H1 (cell line): ENCODE measurements around the gene NAV3. TPM values are rescaled to one million over a fixed set of nuclear protein-coding genes. Genes with fewer than 3 reads are reported as not detected.

Source experiments
- CTCF ChIA-PET: fragments of 300-600 bp; sonication (Branson Sonifier 250); formaldehyde crosslinking; loops from one replicate; lab custom pipeline; 2021; ENCODE audit not compliant: partially characterized antibody; lab: Charles Lee
- POLR2A ChIA-PET: fragments of 300-600 bp; sonication (Branson Sonifier 250); formaldehyde crosslinking; loops from one replicate; lab custom pipeline; 2021; ENCODE audit warnings: inconsistent platforms; ENCODE audit not compliant: partially characterized antibody; lab: Charles Lee
- DNase-seq, 2 experiments: peaks; one replicate each; pipeline versions ENCODE4 v3.0.0 to v3.0.0-alpha.2; 2010 to 2022; ENCODE audit warnings: low spot score in 2 of 2, low read depth in 1 of 2, mixed read lengths in 1 of 2
- FAIRE-seq: peaks from 2 replicates; lab custom pipeline; 2011; peaks lifted over from hg19 to GRCh38; lab: Jason Lieb, UNC
- H2AFZ ChIP-seq: 2 replicates; pipeline ENCODE4 v1.8.1; 2012; ENCODE audit warnings: low read length, inconsistent platforms
- H2AK5ac ChIP-seq: 2 replicates; pipeline ENCODE4 v1.6.1; 2013; ENCODE audit warnings: low read depth, low read length
- H2BK120ac ChIP-seq: replicated peaks from 2 replicates; pipeline ENCODE3; 2013; ENCODE audit warnings: low read depth, low read length, inconsistent platforms
- H2BK12ac ChIP-seq: 2 replicates; pipeline ENCODE4 v1.6.1; 2013; ENCODE audit warnings: low read depth, low read length
- H2BK15ac ChIP-seq: 2 replicates; pipeline ENCODE4 v1.6.1; 2013; ENCODE audit warnings: low read length
- H2BK20ac ChIP-seq: 2 replicates; pipeline ENCODE4 v1.6.1; 2013; ENCODE audit warnings: low read length
- H2BK5ac ChIP-seq: 2 replicates; pipeline ENCODE4 v1.6.1; 2013; ENCODE audit warnings: low read depth, low read length
- H3K14ac ChIP-seq: 2 replicates; pipeline ENCODE4 v1.6.1; 2013; ENCODE audit warnings: inconsistent platforms; ENCODE audit not compliant: insufficient read length
- H3K18ac ChIP-seq: 2 replicates; pipeline ENCODE4 v1.6.1; 2013; ENCODE audit warnings: low read length; ENCODE audit errors: extremely low read depth
- H3K23ac ChIP-seq: 2 replicates; pipeline ENCODE4 v1.6.1; 2013; ENCODE audit warnings: inconsistent platforms; ENCODE audit not compliant: insufficient read length
- H3K23me2 ChIP-seq: 2 replicates; pipeline ENCODE4 v1.6.1; 2013; ENCODE audit warnings: low read depth, low read length
- H3K27ac ChIP-seq: 2 replicates; pipeline ENCODE4 v1.6.1; 2011; ENCODE audit warnings: low read depth, low read length, inconsistent platforms
- H3K27me3 ChIP-seq, 4 experiments: replicated peaks in 1 of 4; 1 replicate in 1 of 4; 2 replicates in 3 of 4; pipeline versions ENCODE4 v1.6.1 to v1.8.1; 2011 to 2013; ENCODE audit warnings: low read length in 3 of 4, mild to moderate bottlenecking in 3 of 4, inconsistent platforms in 2 of 4, mixed read lengths in 2 of 4, moderate library complexity in 1 of 4; ENCODE audit not compliant: control insufficient read depth in 3 of 4, insufficient read depth in 3 of 4; ENCODE audit errors: extremely low read depth in 1 of 4
- H3K36me3 ChIP-seq, 4 experiments: 2 replicates each; pipeline versions ENCODE4 v1.6.1 to v1.8.1; 2011 to 2013; ENCODE audit warnings: mild to moderate bottlenecking in 4 of 4, low read length in 3 of 4, moderate library complexity in 2 of 4, control low read depth in 1 of 4, inconsistent platforms in 1 of 4; ENCODE audit not compliant: insufficient read depth in 4 of 4, control insufficient read depth in 2 of 4
- H3K4ac ChIP-seq: replicated peaks from 2 replicates; pipeline ENCODE3; 2013; ENCODE audit warnings: low read length, low read depth, mixed read lengths, inconsistent platforms; ENCODE audit not compliant: insufficient read length
- H3K4me1 ChIP-seq, 4 experiments: replicated peaks in 1 of 4; 1 replicate in 1 of 4; 2 replicates in 3 of 4; pipeline versions ENCODE4 v1.6.1 to v1.8.1; 2011 to 2013; ENCODE audit warnings: low read length in 3 of 4, inconsistent platforms in 2 of 4, mixed read lengths in 1 of 4; ENCODE audit not compliant: insufficient read depth in 4 of 4, control insufficient read depth in 3 of 4
- H3K4me2 ChIP-seq, 2 experiments: 2 replicates each; pipeline versions ENCODE4 v1.6.1 to v1.8.1; 2011 to 2013; ENCODE audit warnings: low read depth in 2 of 2, low read length in 2 of 2, control low read depth in 1 of 2, inconsistent platforms in 1 of 2, mild to moderate bottlenecking in 1 of 2; ENCODE audit not compliant: insufficient read depth in 1 of 2
- H3K4me3 ChIP-seq, 4 experiments: fragments of 200-600, 300-600 bp in 1 of 4; sonication (generic), shearing (Covaris generic), sonication (Bioruptor Twin) in 1 of 4; 2 replicates each; pipeline versions ENCODE4 v1.5.1 to v1.8.1; 2011 to 2016; ENCODE audit warnings: low read length in 4 of 4, low read depth in 3 of 4, control low read depth in 2 of 4, inconsistent platforms in 2 of 4, mild to moderate bottlenecking in 2 of 4, mixed read lengths in 1 of 4, moderate library complexity in 1 of 4; ENCODE audit not compliant: insufficient read depth in 2 of 4; ENCODE audit errors: extremely low read depth in 1 of 4
- H3K56ac ChIP-seq: replicated peaks from 2 replicates; pipeline ENCODE3; 2013; ENCODE audit warnings: low read depth, mild to moderate bottlenecking, mixed read lengths, low read length, inconsistent platforms; ENCODE audit not compliant: insufficient read length
- H3K79me1 ChIP-seq: 2 replicates; pipeline ENCODE4 v1.6.1; 2013; ENCODE audit warnings: low read depth, low read length, control low read depth
- H3K79me2 ChIP-seq, 2 experiments: 2 replicates each; pipeline versions ENCODE4 v1.6.1 to v1.8.1; 2012 to 2013; ENCODE audit warnings: low read length in 2 of 2, mild to moderate bottlenecking in 2 of 2, inconsistent platforms in 1 of 2; ENCODE audit not compliant: insufficient read depth in 2 of 2, control insufficient read depth in 1 of 2
- H3K9ac ChIP-seq, 4 experiments: replicated peaks in 1 of 4; 1 replicate in 1 of 4; 2 replicates in 3 of 4; pipeline versions ENCODE4 v1.6.1 to v1.8.1; 2011 to 2013; ENCODE audit warnings: low read depth in 3 of 4, low read length in 3 of 4, control low read depth in 2 of 4, mild to moderate bottlenecking in 2 of 4, moderate library complexity in 2 of 4, inconsistent platforms in 1 of 4; ENCODE audit errors: extremely low read depth in 1 of 4
- H3K9me3 ChIP-seq, 2 experiments: 2 replicates each; pipeline versions ENCODE4 v1.6.1 to v1.8.1; 2012 to 2013; ENCODE audit warnings: mild to moderate bottlenecking in 2 of 2, moderate library complexity in 2 of 2, control low read depth in 1 of 2, inconsistent platforms in 1 of 2, low read depth in 1 of 2, low read length in 1 of 2, mixed read lengths in 1 of 2; ENCODE audit not compliant: insufficient read depth in 2 of 2
- H4K20me1 ChIP-seq, 2 experiments: replicated peaks in 1 of 2; 2 replicates each; pipeline versions ENCODE3 to v1.8.1; 2011 to 2013; ENCODE audit warnings: inconsistent platforms in 2 of 2, low read length in 2 of 2, mild to moderate bottlenecking in 1 of 2; ENCODE audit not compliant: insufficient read depth in 2 of 2, control insufficient read depth in 1 of 2
- H4K5ac ChIP-seq: 2 replicates; pipeline ENCODE4 v1.6.1; 2013; ENCODE audit warnings: low read length, low read depth, mixed read lengths, inconsistent platforms; ENCODE audit not compliant: insufficient read length
- H4K8ac ChIP-seq: 2 replicates; pipeline ENCODE4 v1.8.0; 2013; ENCODE audit warnings: mild to moderate bottlenecking, moderate library complexity, low read length, inconsistent platforms; ENCODE audit not compliant: insufficient read depth; ENCODE audit errors: extremely low read depth
- H4K91ac ChIP-seq: replicated peaks from 2 replicates; pipeline ENCODE3; 2013; ENCODE audit warnings: low read length, mixed read lengths, inconsistent platforms; ENCODE audit not compliant: insufficient read length
- BCL11A ChIP-seq, 2 experiments: IDR thresholded peaks; one replicate each; pipeline ENCODE4 v1.6.1; 2011; ENCODE audit warnings: low read depth in 2 of 2, low read length in 2 of 2, mild to moderate bottlenecking in 2 of 2
- BRCA1 ChIP-seq: IDR thresholded peaks from 2 replicates; pipeline ENCODE4 v1.6.1; 2012; ENCODE audit warnings: low read depth, low read length, improper control_type of control experiment
- CBX5 ChIP-seq: fragments of 300-800, 300-1000 bp; sonication (generic); IDR thresholded peaks from 2 replicates; pipeline ENCODE4 v1.7.1; 2016; ENCODE audit warnings: antibody characterized with exemption, low read length, low read depth
- CHD1 ChIP-seq: IDR thresholded peaks from 2 replicates; pipeline ENCODE4 v1.6.1; 2012; ENCODE audit warnings: low read depth, low read length, improper control_type of control experiment
- CHD2 ChIP-seq: IDR thresholded peaks from 2 replicates; pipeline ENCODE4 v1.6.1; 2012; ENCODE audit warnings: low read length, improper control_type of control experiment
- CREB1 ChIP-seq: IDR thresholded peaks from 2 replicates; pipeline ENCODE4 v1.6.1; 2012; ENCODE audit warnings: inconsistent platforms
- EGR1 ChIP-seq: IDR thresholded peaks from 2 replicates; pipeline ENCODE4 v1.6.1; 2011; ENCODE audit warnings: low read depth, low read length, borderline replicate concordance
- JUND ChIP-seq: IDR thresholded peaks from 2 replicates; pipeline ENCODE4 v1.6.1; 2011; ENCODE audit warnings: mild to moderate bottlenecking, improper control_type of control experiment, low read length
- MAFK ChIP-seq: IDR thresholded peaks from 2 replicates; pipeline ENCODE4 v1.6.1; 2012; ENCODE audit warnings: low read depth, mild to moderate bottlenecking, improper control_type of control experiment, low read length
- PHF8 ChIP-seq: fragments of 200-600 bp; sonication (generic); conservative IDR thresholded peaks from 2 replicates; pipeline ENCODE4 v1.7.1; 2012; ENCODE audit warnings: low read depth, mild to moderate bottlenecking, inconsistent platforms, low read length, moderate library complexity
- POLR2A ChIP-seq, 2 experiments: IDR thresholded peaks; 1 replicate in 1 of 2; 2 replicates in 1 of 2; pipeline ENCODE4 v1.6.1; 2011; ENCODE audit warnings: low read depth in 2 of 2, low read length in 2 of 2, mild to moderate bottlenecking in 2 of 2; ENCODE audit errors: control extremely low read depth in 1 of 2
- POLR2AphosphoS5 ChIP-seq: IDR thresholded peaks from 2 replicates; pipeline ENCODE4 v1.6.1; 2011; ENCODE audit warnings: low read depth, low read length
- RFX5 ChIP-seq: IDR thresholded peaks from 2 replicates; pipeline ENCODE4 v1.6.1; 2011; ENCODE audit warnings: low read depth, low read length, improper control_type of control experiment, borderline replicate concordance
- SIX5 ChIP-seq: IDR thresholded peaks from 2 replicates; pipeline ENCODE4 v1.6.1; 2011; ENCODE audit warnings: mild to moderate bottlenecking, low read depth, low read length
- TBP ChIP-seq: IDR thresholded peaks from 2 replicates; pipeline ENCODE4 v1.6.1; 2011; ENCODE audit warnings: low read depth, low read length, improper control_type of control experiment
- YY1 ChIP-seq: IDR thresholded peaks from 2 replicates; pipeline ENCODE4 v1.6.1; 2011; ENCODE audit warnings: low read depth, mild to moderate bottlenecking, low read length
- WGBS, 2 experiments: shearing (Covaris generic) in 1 of 2; methylation state at CpG; one replicate each; pipeline versions ENCODE4 v1.1.6 to v1.1.7; 2013 to 2015; ENCODE audit warnings: low lambda C conversion rate in 2 of 2, mixed read lengths in 2 of 2, inconsistent platforms in 1 of 2, low coverage in 1 of 2, missing lambda C conversion rate in 1 of 2; ENCODE audit not compliant: insufficient replicate concordance in 2 of 2, insufficient coverage in 1 of 2, insufficient read length in 1 of 2; ENCODE audit errors: extremely low coverage in 1 of 2, missing lambda C conversion rate in 1 of 2; 5-methylcytosine and 5-hydroxymethylcytosine counted together
- polyA plus RNA-seq, 7 experiments: library from polyadenylated mRNA; depleted of rRNA in 3 of 7; stranded (reverse) in 5 of 7; unstranded in 2 of 7; fragments of >200 nt in 5 of 7; fragments of 200-250 nt in 2 of 7; gene quantifications; 1 replicate in 5 of 7; 2 replicates in 1 of 7; 4 replicates in 1 of 7; pipeline versions ENCODE4 v1.2.1 to v1.2.3, GENCODE V29; 2011 to 2013; ENCODE audit warnings: missing spikeins in 2 of 7, mixed read lengths in 2 of 7
- total RNA-seq: library from RNA; stranded (reverse); fragmentation: NEBNext Ultra II Directional; extraction: Animal tissue kit (Norgen Biotek cat#: 25700); gene quantifications from 2 replicates; pipeline ENCODE4 v1.2.1, GENCODE V29; 2021
- TF ChIP-seq, protein P1 (sequence below): IDR thresholded peaks from 2 replicates; pipeline ENCODE4 v1.6.1; 2011; ENCODE audit warnings: low read depth, mild to moderate bottlenecking, low read length; ENCODE audit not compliant: insufficient read depth

NAV3 gene
- total and polyA plus RNA-seq, 2 of the 8 experiments (the other 6 are each of a cell fraction or from before 2014, with no cell fraction given): 0.47 to 5.0 TPM

DNA sequence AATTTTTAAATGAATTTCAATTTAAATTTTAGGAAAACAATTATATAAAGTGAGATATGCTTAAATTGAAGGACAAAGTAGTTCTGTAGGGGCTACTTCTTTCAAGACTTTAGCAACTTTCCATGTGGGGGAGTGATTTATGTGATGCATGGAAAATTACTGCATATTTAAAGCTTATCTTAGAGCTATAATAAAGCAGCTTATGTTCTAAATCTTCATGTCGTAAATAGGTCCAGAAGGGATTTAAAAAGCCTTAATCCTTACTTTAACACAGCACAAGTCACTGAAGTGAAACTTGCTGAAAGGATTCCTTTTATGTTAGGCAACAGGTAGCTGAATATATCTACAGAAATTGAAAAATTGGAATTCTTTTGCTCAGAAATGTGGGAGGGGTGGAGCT is 340.4 kb downstream of the NAV3 start:
- no peak overlapping the region for H3K4ac ChIP-seq
- H3K4me1 ChIP-seq: no peaks in the 10 kb centered on the region
- H3K23ac ChIP-seq: no peak overlapping the region
- H2AFZ ChIP-seq: no peak overlapping the region
- H3K36me3 ChIP-seq: no peaks in the 10 kb centered on the region
- H3K79me1 ChIP-seq: no peaks in the 10 kb centered on the region
- H3K27ac ChIP-seq: no peak overlapping the region
- ChIA-PET CTCF (interaction anchor here (0.6 to 1.5 kb wide), 3 partner anchors 59 to 437 kb away, joined by 3 read pairs; no protein-coding TSS in a partner anchor), POLR2A (no interaction called here)
- WGBS, 2 experiments: 86% methylated on average over 1 of the region's 1 CpG; no CpG with 5 or more reads in 1 of the 2 experiments
- FAIRE-seq (no peak), DNase-seq (no peak)
- no peaks in the 10 kb centered on the region for H3K9me3 ChIP-seq
- H4K5ac ChIP-seq: no peak overlapping the region
- no peak overlapping the region for H3K14ac ChIP-seq
- no peak overlapping the region for H3K4me2 ChIP-seq
- H2BK12ac ChIP-seq: no peak overlapping the region
- no peaks in the 10 kb centered on the region for H4K20me1 ChIP-seq
- no peaks in the 10 kb centered on the region for H3K27me3 ChIP-seq
- no peaks in the 10 kb centered on the region for H3K79me2 ChIP-seq
- H2AK5ac ChIP-seq: no peak overlapping the region
- no peak overlapping the region for H2BK15ac ChIP-seq
- H2BK5ac ChIP-seq: no peak overlapping the region
- H4K8ac ChIP-seq: no peak overlapping the region
- no peak overlapping the region for H2BK20ac ChIP-seq
- no peak overlapping the region for H4K91ac ChIP-seq
- no peak overlapping the region for H3K56ac ChIP-seq
- no peak overlapping the region for H3K18ac ChIP-seq
- no peak overlapping the region for H2BK120ac ChIP-seq
- H3K23me2 ChIP-seq: no peaks in the 10 kb centered on the region
- no peak overlapping the region for H3K4me3 ChIP-seq
- H3K9ac ChIP-seq: no peak overlapping the region
- TF ChIP-seq CREB1 (no peak), CHD1 (no peak), CBX5 (no peak), PHF8 (no peak), JUND (no peak), POLR2A (IDR thresholded peaks at IDR 0.05; ENCODE audit: control extremely low read depth in 1 of 2, low read depth in 2 of 2, low read length in 2 of 2) (no peak), POLR2AphosphoS5 (no peak), TBP (no peak), RFX5 (no peak), MAFK (no peak), SIX5 (no peak), YY1 (no peak), BRCA1 (no peak), CHD2 (no peak), BCL11A (IDR thresholded peaks at IDR 0.05; ENCODE audit: low read depth in 2 of 2, low read length in 2 of 2) (no peak), EGR1 (no peak)
- TF ChIP-seq, protein P1, sequence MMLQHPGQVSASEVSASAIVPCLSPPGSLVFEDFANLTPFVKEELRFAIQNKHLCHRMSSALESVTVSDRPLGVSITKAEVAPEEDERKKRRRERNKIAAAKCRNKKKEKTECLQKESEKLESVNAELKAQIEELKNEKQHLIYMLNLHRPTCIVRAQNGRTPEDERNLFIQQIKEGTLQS: no peak
